Spinal cord (tissue), 10 donors: ENCODE data around the gene VPS37D. TPM values are rescaled to one million over a fixed set of nuclear protein-coding genes. Genes with fewer than 3 reads are reported as not detected.

Experiments
- DNase-seq, 6 donors: peaks; one replicate each; pipeline versions ENCODE4 v3.0.0 to v3.0.0-alpha.2; 2013 to 2015; ENCODE audit warnings: low spot score in 6 of 6, low read depth in 4 of 6
- H3K27ac ChIP-seq: one replicate; pipeline ENCODE4 v1.5.1; 2013; ENCODE audit warnings: low read depth, low read length, control low read depth
- H3K27me3 ChIP-seq: one replicate; pipeline ENCODE4 v1.6.1; 2013; ENCODE audit warnings: low read length; ENCODE audit not compliant: control insufficient read depth, insufficient read depth
- H3K36me3 ChIP-seq: one replicate; pipeline ENCODE4 v1.6.1; 2013; ENCODE audit warnings: low read length; ENCODE audit not compliant: control insufficient read depth, insufficient read depth
- H3K4me1 ChIP-seq: one replicate; pipeline ENCODE4 v1.6.1; 2013; ENCODE audit warnings: low read length; ENCODE audit not compliant: control insufficient read depth, insufficient read depth
- H3K4me3 ChIP-seq: one replicate; pipeline ENCODE4 v1.5.1; 2013; ENCODE audit warnings: low read depth, low read length, control low read depth
- H3K9me3 ChIP-seq: one replicate; pipeline ENCODE4 v1.6.1; 2013; ENCODE audit warnings: low read length; ENCODE audit not compliant: control insufficient read depth, insufficient read depth
- WGBS: methylation state at CpG from one replicate; pipeline ENCODE4 v1.1.5; 2013; ENCODE audit warnings: missing lambda C conversion rate; ENCODE audit not compliant: insufficient coverage; 5-methylcytosine and 5-hydroxymethylcytosine counted together
- polyA plus RNA-seq, 2 donors: library from polyadenylated mRNA; unstranded; fragments of 120-200 nt; gene quantifications; one replicate each; pipeline ENCODE4 v1.2.1, GENCODE V29; 2013; ENCODE audit not compliant: insufficient read length in 2 of 2
- total RNA-seq, 2 donors: library from RNA; depleted of rRNA in 1 of 2; stranded (reverse); fragments of 120-200 nt in 1 of 2; fragments of >200 nt in 1 of 2; gene quantifications; one replicate each; pipeline versions ENCODE4 v1.2.3 to v1.2.4, GENCODE V29; 2013 to 2014
- donor health status: healthy.

VPS37D gene
- total and polyA plus RNA-seq, 4 donors = 8.9 to 29.2 (median 21.0) TPM

- WGBS = 18% methylated on average over 5 of the region's 9 CpGs
- H3K36me3 ChIP-seq = no peaks in the 10 kb centered on the region
- H3K4me3 ChIP-seq = peak overlapping the region; percentile 12
- no peak overlapping the region for H3K27ac ChIP-seq
- peaks cover 20% of the 10 kb centered on the region for H3K4me1 ChIP-seq
- peaks cover 53% of the 10 kb centered on the region for H3K27me3 ChIP-seq
- no peak for DNase-seq
- no peaks in the 10 kb centered on the region for H3K9me3 ChIP-seq
These were observed 43.0 kb upstream of the VPS37D start for GRCh38 chr7:73624669-73625001.

GRCh38 chr7:73625276-73625675 lies 42.4 kb upstream of the VPS37D start:
- no peak overlapping the region for H3K27ac ChIP-seq
- no peak overlapping the region for H3K4me3 ChIP-seq
- no peaks in the 10 kb centered on the region for H3K36me3 ChIP-seq
- H3K27me3 ChIP-seq = peaks cover 53% of the 10 kb centered on the region
- no peak for DNase-seq
- H3K9me3 ChIP-seq = no peaks in the 10 kb centered on the region
- 92% methylated on average over 5 of the region's 11 CpGs for WGBS
- H3K4me1 ChIP-seq = peaks cover 20% of the 10 kb centered on the region

GRCh38 chr7:73626814-73627213 lies 40.8 kb upstream of the VPS37D start:
- H3K4me3 ChIP-seq = no peak overlapping the region
- peaks cover 20% of the 10 kb centered on the region for H3K4me1 ChIP-seq
- H3K27me3 ChIP-seq = peaks cover 49% of the 10 kb centered on the region
- H3K9me3 ChIP-seq = no peaks in the 10 kb centered on the region
- no peak for DNase-seq
- no peak overlapping the region for H3K27ac ChIP-seq
- WGBS = 41% methylated on average over 3 of the region's 3 CpGs
- H3K36me3 ChIP-seq = no peaks in the 10 kb centered on the region

GRCh38 chr7:73628504-73628903 lies 39.1 kb upstream of the VPS37D start:
- no peaks in the 10 kb centered on the region for H3K36me3 ChIP-seq
- WGBS = 84% methylated on average over 4 of the region's 4 CpGs
- peaks cover 12% of the 10 kb centered on the region for H3K4me1 ChIP-seq
- DNase-seq = no peak
- no peak overlapping the region for H3K4me3 ChIP-seq
- H3K27me3 ChIP-seq = peaks cover 40% of the 10 kb centered on the region
- H3K27ac ChIP-seq = no peak overlapping the region
- H3K9me3 ChIP-seq = no peaks in the 10 kb centered on the region

GRCh38 chr7:73631558-73631957 lies 36.1 kb upstream of the VPS37D start:
- 31% methylated on average over 1 of the region's 1 CpG for WGBS
- no peaks in the 10 kb centered on the region for H3K4me1 ChIP-seq
- H3K4me3 ChIP-seq = no peak overlapping the region
- H3K27me3 ChIP-seq = peaks cover 11% of the 10 kb centered on the region
- no peaks in the 10 kb centered on the region for H3K9me3 ChIP-seq
- no peak overlapping the region for H3K27ac ChIP-seq
- H3K36me3 ChIP-seq = no peaks in the 10 kb centered on the region
- no peak for DNase-seq

GRCh38 chr7:73633323-73633722 lies 34.3 kb upstream of the VPS37D start:
- Histone ChIP-seq H3K4me1 (no peaks in the 10 kb centered on the region), H3K9me3 (no peaks in the 10 kb centered on the region), H3K36me3 (no peaks in the 10 kb centered on the region), H3K27me3 (peaks cover 5% of the 10 kb centered on the region), H3K4me3 (no peak overlapping the region), H3K27ac (no peak overlapping the region)
- WGBS = 84% methylated on average over 7 of the region's 7 CpGs
- DNase-seq = no peak

- DNase-seq = no peak
- Histone ChIP-seq H3K27me3 (peaks cover 4% of the 10 kb centered on the region), H3K4me3 (no peak overlapping the region), H3K9me3 (no peaks in the 10 kb centered on the region), H3K27ac (no peak overlapping the region), H3K36me3 (no peaks in the 10 kb centered on the region), H3K4me1 (no peaks in the 10 kb centered on the region)
- WGBS = 86% methylated on average over 7 of the region's 8 CpGs
These were observed 33.8 kb upstream of the VPS37D start for GRCh38 chr7:73633844-73634243.

GRCh38 chr7:73635428-73636200 lies 32.0 kb upstream of the VPS37D start:
- Histone ChIP-seq H3K27ac (no peak overlapping the region), H3K4me1 (no peaks in the 10 kb centered on the region), H3K27me3 (peaks cover 4% of the 10 kb centered on the region), H3K36me3 (no peaks in the 10 kb centered on the region), H3K9me3 (no peaks in the 10 kb centered on the region), H3K4me3 (no peak overlapping the region)
- DNase-seq = no peak
- WGBS = 95% methylated on average over 6 of the region's 8 CpGs

GRCh38 chr7:73638911-73639310 lies 28.7 kb upstream of the VPS37D start:
- Histone ChIP-seq H3K27ac (no peak overlapping the region), H3K27me3 (no peaks in the 10 kb centered on the region), H3K4me1 (no peaks in the 10 kb centered on the region), H3K9me3 (no peaks in the 10 kb centered on the region), H3K36me3 (no peaks in the 10 kb centered on the region), H3K4me3 (no peak overlapping the region)
- WGBS = no CpG with 5 or more reads among the region's 3 CpGs
- DNase-seq = no peak

- Histone ChIP-seq H3K9me3 (no peaks in the 10 kb centered on the region), H3K27ac (no peak overlapping the region), H3K4me3 (no peak overlapping the region), H3K4me1 (peaks cover 6% of the 10 kb centered on the region), H3K36me3 (no peaks in the 10 kb centered on the region), H3K27me3 (peaks cover 24% of the 10 kb centered on the region)
- DNase-seq = no peak
- no CpG with 5 or more reads among the region's 2 CpGs for WGBS
These were observed 24.8 kb upstream of the VPS37D start for GRCh38 chr7:73642834-73643233.
